GM12865 (cell line): Measurements from ENCODE around the gene B4GALT2.

Experiments used
- DNase-seq: peaks from one replicate; pipeline ENCODE4 v3.0.0; 2010; ENCODE audit warnings: low read depth
- H3K4me3 ChIP-seq: 2 replicates; pipeline ENCODE4 v1.5.1; 2011; ENCODE audit warnings: mild to moderate bottlenecking, low read depth, low read length, control low read depth
- CTCF ChIP-seq: IDR thresholded peaks from 2 replicates; pipeline ENCODE4 v1.5.1; 2011; ENCODE audit warnings: low read length, control low read depth, low read depth, inconsistent platforms; ENCODE audit not compliant: insufficient read depth; ENCODE audit errors: missing control alignments

Gene B4GALT2

GRCh38 chr1:43995984-43996732 is 17.1 kb downstream of the B4GALT2 start:
- TF ChIP-seq CTCF: no peak
- no peak for DNase-seq
- no peak overlapping the region for H3K4me3 ChIP-seq

- TF ChIP-seq CTCF: no peak
- DNase-seq: no peak
Measured at GRCh38 chr1:43996733-43997115, 17.7 kb downstream of the B4GALT2 start.

GRCh38 chr1:43997295-43997999 is 18.4 kb downstream of the B4GALT2 start:
- no peak for DNase-seq
- TF ChIP-seq CTCF: no peak
- H3K4me3 ChIP-seq: no peak overlapping the region

More at GRCh38 chr1:43996733-43997115, 17.7 kb downstream of the B4GALT2 start:
- no peak overlapping the region for H3K4me3 ChIP-seq

GRCh38 chr1:43998000-43998378 is 19.0 kb downstream of the B4GALT2 start:
- no peak for DNase-seq
- no peak for TF ChIP-seq CTCF
- H3K4me3 ChIP-seq: no peak overlapping the region

GRCh38 chr1:43999455-43999854 is 20.4 kb downstream of the B4GALT2 start:
- no peak for DNase-seq
- no peak overlapping the region for H3K4me3 ChIP-seq
- TF ChIP-seq CTCF: no peak

GRCh38 chr1:44000122-44000665 is 21.2 kb downstream of the B4GALT2 start:
- TF ChIP-seq CTCF: no peak
- DNase-seq: no peak
- no peak overlapping the region for H3K4me3 ChIP-seq
